Neural progenitor cell (in vitro differentiated cells): ENCODE measurements around the gene CCDC112.

Source experiments
- EZH2 ChIP-seq: fragments of 200-600 bp; sonication (generic); IDR thresholded peaks from 2 replicates; pipeline ENCODE4 v1.6.1; 2017; ENCODE audit warnings: antibody characterized with exemption, mild to moderate bottlenecking, moderate library complexity
- EZH2phosphoT487 ChIP-seq: fragments of 200-600 bp; sonication (generic); IDR thresholded peaks from 2 replicates; pipeline ENCODE4 v1.6.1; 2017; ENCODE audit warnings: antibody characterized with exemption
- TF ChIP-seq, protein P1 (sequence below): fragments of 200-600 bp; sonication (generic); IDR thresholded peaks from 2 replicates; pipeline ENCODE4 v1.5.1; 2017; ENCODE audit warnings: antibody characterized with exemption, mild to moderate bottlenecking

DNA sequence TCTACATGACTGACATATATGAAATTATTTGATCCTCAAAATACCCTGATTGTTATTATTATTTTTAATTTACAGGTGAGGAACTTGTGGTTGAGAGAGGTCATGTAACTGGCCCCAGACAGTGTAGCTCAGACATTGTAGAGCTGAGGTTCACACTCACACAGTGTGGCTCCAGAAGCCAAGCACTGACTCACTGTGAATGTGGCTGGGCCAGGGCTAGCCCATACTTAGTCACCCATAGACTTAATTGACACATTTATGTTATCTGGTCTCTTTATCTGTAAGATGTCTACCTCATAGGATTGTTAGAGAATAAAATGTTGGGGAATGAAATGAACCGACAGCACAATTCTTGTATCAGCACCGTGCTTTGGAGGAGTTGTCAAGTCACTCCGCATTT lies 24.9 kb upstream of the CCDC112 start:
- TF ChIP-seq, protein P1, sequence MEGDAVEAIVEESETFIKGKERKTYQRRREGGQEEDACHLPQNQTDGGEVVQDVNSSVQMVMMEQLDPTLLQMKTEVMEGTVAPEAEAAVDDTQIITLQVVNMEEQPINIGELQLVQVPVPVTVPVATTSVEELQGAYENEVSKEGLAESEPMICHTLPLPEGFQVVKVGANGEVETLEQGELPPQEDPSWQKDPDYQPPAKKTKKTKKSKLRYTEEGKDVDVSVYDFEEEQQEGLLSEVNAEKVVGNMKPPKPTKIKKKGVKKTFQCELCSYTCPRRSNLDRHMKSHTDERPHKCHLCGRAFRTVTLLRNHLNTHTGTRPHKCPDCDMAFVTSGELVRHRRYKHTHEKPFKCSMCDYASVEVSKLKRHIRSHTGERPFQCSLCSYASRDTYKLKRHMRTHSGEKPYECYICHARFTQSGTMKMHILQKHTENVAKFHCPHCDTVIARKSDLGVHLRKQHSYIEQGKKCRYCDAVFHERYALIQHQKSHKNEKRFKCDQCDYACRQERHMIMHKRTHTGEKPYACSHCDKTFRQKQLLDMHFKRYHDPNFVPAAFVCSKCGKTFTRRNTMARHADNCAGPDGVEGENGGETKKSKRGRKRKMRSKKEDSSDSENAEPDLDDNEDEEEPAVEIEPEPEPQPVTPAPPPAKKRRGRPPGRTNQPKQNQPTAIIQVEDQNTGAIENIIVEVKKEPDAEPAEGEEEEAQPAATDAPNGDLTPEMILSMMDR, result no peak
- TF ChIP-seq EZH2, result no peak
- no peak for TF ChIP-seq EZH2phosphoT487
